H9 (cell line): ENCODE results near the gene SLC24A3. TPM values are rescaled to one million over a fixed set of nuclear protein-coding genes. Genes with fewer than 3 reads are reported as not detected.

Source experiments
- DNase-seq: peaks from one replicate; pipeline ENCODE4 v3.0.0-alpha.2; 2017
- H2AFZ ChIP-seq: one replicate; pipeline ENCODE4 v1.6.1; 2013; ENCODE audit warnings: mild to moderate bottlenecking, low read length, control low read depth, moderate library complexity
- H2AK5ac ChIP-seq: 2 replicates; pipeline ENCODE4 v1.6.1; 2013; ENCODE audit warnings: low read length, control low read depth, mixed read lengths; ENCODE audit not compliant: insufficient read length
- H2BK120ac ChIP-seq: one replicate; pipeline ENCODE4 v1.6.1; 2013; ENCODE audit warnings: low read depth, mild to moderate bottlenecking, low read length, control low read depth, inconsistent platforms; ENCODE audit not compliant: poor library complexity, severe bottlenecking
- H2BK12ac ChIP-seq: 2 replicates; pipeline ENCODE4 v1.6.1; 2013; ENCODE audit warnings: low read length, control low read depth, mixed read lengths, low read depth; ENCODE audit not compliant: insufficient read length
- H2BK15ac ChIP-seq: 2 replicates; pipeline ENCODE4 v1.6.1; 2013; ENCODE audit warnings: low read depth, low read length, control low read depth
- H2BK20ac ChIP-seq: one replicate; pipeline ENCODE4 v1.6.1; 2013; ENCODE audit warnings: low read depth, mild to moderate bottlenecking, low read length, control low read depth, inconsistent platforms; ENCODE audit not compliant: poor library complexity, severe bottlenecking
- H2BK5ac ChIP-seq: 2 replicates; pipeline ENCODE4 v1.6.1; 2013; ENCODE audit warnings: low read length, control low read depth, mixed read lengths; ENCODE audit not compliant: insufficient read length
- H3K14ac ChIP-seq: 2 replicates; pipeline ENCODE4 v1.6.1; 2013; ENCODE audit warnings: low read length, control low read depth; ENCODE audit not compliant: insufficient read depth
- H3K18ac ChIP-seq: 2 replicates; pipeline ENCODE4 v1.6.1; 2013; ENCODE audit warnings: low read depth, mild to moderate bottlenecking, mixed read lengths, low read length, control low read depth; ENCODE audit not compliant: insufficient read length
- H3K23ac ChIP-seq: 2 replicates; pipeline ENCODE4 v1.6.1; 2013; ENCODE audit warnings: low read length, control low read depth, mixed read lengths, low read depth; ENCODE audit not compliant: insufficient read length
- H3K23me2 ChIP-seq: 2 replicates; pipeline ENCODE4 v1.6.1; 2013; ENCODE audit warnings: low read depth, mild to moderate bottlenecking, mixed read lengths, low read length, control low read depth; ENCODE audit not compliant: insufficient read length, poor library complexity, severe bottlenecking
- H3K27ac ChIP-seq: 2 replicates; pipeline ENCODE4 v1.5.1; 2013; ENCODE audit warnings: low read length, control low read depth, mixed read lengths, low read depth; ENCODE audit not compliant: insufficient read length
- H3K27me3 ChIP-seq: 2 replicates; pipeline ENCODE4 v1.6.1; 2013; ENCODE audit warnings: low read length, control low read depth, inconsistent platforms; ENCODE audit not compliant: insufficient read depth
- H3K4ac ChIP-seq: 2 replicates; pipeline ENCODE4 v1.6.1; 2013; ENCODE audit warnings: low read depth, mild to moderate bottlenecking, control low read depth, inconsistent platforms, low read length, moderate library complexity
- H3K4me1 ChIP-seq: 2 replicates; pipeline ENCODE4 v1.6.1; 2013; ENCODE audit warnings: low read length, control low read depth, inconsistent platforms; ENCODE audit not compliant: insufficient read depth
- H3K4me2 ChIP-seq: 2 replicates; pipeline ENCODE4 v1.6.1; 2013; ENCODE audit warnings: low read length, control low read depth, mixed read lengths; ENCODE audit not compliant: insufficient read length, insufficient read depth
- H3K56ac ChIP-seq: 2 replicates; pipeline ENCODE4 v1.6.1; 2013; ENCODE audit warnings: low read depth, mild to moderate bottlenecking, mixed read lengths, low read length, control low read depth; ENCODE audit not compliant: insufficient read length
- H3K79me1 ChIP-seq: 2 replicates; pipeline ENCODE4 v1.6.1; 2013; ENCODE audit warnings: low read depth, mild to moderate bottlenecking, moderate library complexity, low read length, control low read depth, inconsistent platforms; ENCODE audit not compliant: insufficient read depth, poor library complexity, severe bottlenecking
- H3K79me2 ChIP-seq: 2 replicates; pipeline ENCODE4 v1.6.1; 2013; ENCODE audit warnings: low read length, control low read depth, inconsistent platforms; ENCODE audit not compliant: insufficient read depth
- H3K9ac ChIP-seq: 2 replicates; pipeline ENCODE4 v1.6.1; 2013; ENCODE audit warnings: low read length, control low read depth, mixed read lengths; ENCODE audit not compliant: insufficient read length; ENCODE audit errors: extremely low read depth
- H3K9me3 ChIP-seq: one replicate; pipeline ENCODE4 v1.6.1; 2013; ENCODE audit warnings: low read depth, low read length, inconsistent platforms; ENCODE audit not compliant: control insufficient read depth
- H3T11ph ChIP-seq: one replicate; pipeline ENCODE4 v1.6.1; 2013; ENCODE audit warnings: mild to moderate bottlenecking, low read length, control low read depth, inconsistent platforms
- H4K20me1 ChIP-seq: one replicate; pipeline ENCODE4 v1.6.1; 2013; ENCODE audit not compliant: control insufficient read depth, insufficient read length, insufficient read depth
- H4K5ac ChIP-seq: 2 replicates; pipeline ENCODE4 v1.6.1; 2013; ENCODE audit warnings: low read depth, mild to moderate bottlenecking, mixed read lengths, low read length, control low read depth; ENCODE audit not compliant: insufficient read length
- H4K8ac ChIP-seq: replicated peaks from 2 replicates; pipeline ENCODE4 v1.6.1; 2013; ENCODE audit warnings: low read length, control low read depth, mixed read lengths, low read depth; ENCODE audit not compliant: insufficient read length
- H4K91ac ChIP-seq: 2 replicates; pipeline ENCODE4 v1.6.1; 2013; ENCODE audit warnings: low read depth, mild to moderate bottlenecking, moderate library complexity, mixed read lengths, low read length, control low read depth; ENCODE audit not compliant: insufficient read length
- H3K27ac Mint-ChIP-seq, 3 experiments: 2 replicates in 2 of 3; 3 replicates in 1 of 3; pipeline ENCODE4 v1.8.0; 2020 to 2021; ENCODE audit warnings: mixed read lengths in 3 of 3, mild to moderate bottlenecking in 1 of 3, moderate library complexity in 1 of 3
- H3K27me3 Mint-ChIP-seq: 2 replicates; pipeline ENCODE4 v1.8.0; 2021; ENCODE audit warnings: low read depth, mild to moderate bottlenecking, moderate library complexity, mixed read lengths
- H3K36me3 Mint-ChIP-seq, 3 experiments: 2 replicates in 2 of 3; 3 replicates in 1 of 3; pipeline ENCODE4 v1.8.0; 2020 to 2021; ENCODE audit warnings: low read depth in 3 of 3, mixed read lengths in 3 of 3; ENCODE audit not compliant: insufficient read depth in 1 of 3
- H3K4me1 Mint-ChIP-seq, 2 experiments: 2 replicates each; pipeline ENCODE4 v1.8.0; 2020; ENCODE audit warnings: mixed read lengths in 2 of 2
- H3K4me3 Mint-ChIP-seq, 2 experiments: 2 replicates in 1 of 2; 3 replicates in 1 of 2; pipeline ENCODE4 v1.8.0; 2020 to 2021; ENCODE audit warnings: mild to moderate bottlenecking in 2 of 2, mixed read lengths in 2 of 2, moderate library complexity in 1 of 2
- H3K9me3 Mint-ChIP-seq, 2 experiments: 2 replicates in 1 of 2; 3 replicates in 1 of 2; pipeline ENCODE4 v1.8.0; 2020; ENCODE audit warnings: mild to moderate bottlenecking in 2 of 2, mixed read lengths in 2 of 2, moderate library complexity in 1 of 2
- CTCF ChIP-seq: fragments of 200-600 bp; sonication (generic); conservative IDR thresholded peaks from 3 replicates; pipeline ENCODE4 v1.8.0; 2021; ENCODE audit warnings: antibody characterized with exemption, mild to moderate bottlenecking
- WGBS: extraction: QIAGEN DNeasy Blood & Tissue Kit; methylation state at CpG from one replicate; pipeline ENCODE4 v1.1.7; 2013; ENCODE audit warnings: missing lambda C conversion rate, low lambda C conversion rate, mixed read lengths; ENCODE audit not compliant: insufficient read length; ENCODE audit errors: extremely low coverage; 5-methylcytosine and 5-hydroxymethylcytosine counted together
- total RNA-seq: library from RNA; stranded (reverse); gene quantifications from 2 replicates; pipeline ENCODE4 v1.2.1, GENCODE V29; 2021

Gene SLC24A3
- total RNA-seq, 1 experiment from 2014 or later, result 0.83 TPM

DNA sequence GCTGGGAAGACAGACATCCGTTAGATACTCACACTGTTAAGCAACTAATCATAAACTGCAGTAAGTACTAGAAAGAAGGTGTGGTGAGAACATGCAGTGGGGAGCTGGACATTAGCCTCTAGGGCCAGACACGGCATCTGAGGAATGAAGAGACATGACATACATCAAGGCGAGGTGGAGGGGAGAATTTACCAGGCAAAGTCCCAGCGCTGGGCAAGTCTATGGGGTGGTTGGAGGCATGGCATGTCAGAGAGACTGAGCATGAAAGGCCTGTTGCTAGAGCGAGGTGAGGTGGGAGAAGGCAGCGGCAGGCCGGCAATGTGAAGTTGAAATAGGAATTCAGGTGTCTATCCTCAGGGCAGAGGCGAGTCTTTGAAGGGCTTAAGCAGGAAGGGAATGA, 31.8 kb downstream of the SLC24A3 start:
- Histone ChIP-seq H3K4me1 (no peaks in the 10 kb centered on the region), H3K56ac (no peak overlapping the region), H3K27ac (no peak overlapping the region), H3T11ph (no peak overlapping the region), H3K14ac (no peak overlapping the region), H3K4me2 (no peak overlapping the region), H4K20me1 (no peaks in the 10 kb centered on the region), H3K4ac (no peak overlapping the region), H3K23ac (no peak overlapping the region), H3K23me2 (no peaks in the 10 kb centered on the region), H2AK5ac (no peak overlapping the region), H4K8ac (no peak overlapping the region), H4K91ac (no peak overlapping the region), H3K27me3 (no peaks in the 10 kb centered on the region), H3K9ac (no peak overlapping the region), H2BK15ac (no peak overlapping the region), H4K5ac (no peak overlapping the region), H2AFZ (no peak overlapping the region), H2BK5ac (no peak overlapping the region), H2BK12ac (no peak overlapping the region), H2BK120ac (no peak overlapping the region), H3K79me1 (no peaks in the 10 kb centered on the region), H2BK20ac (no peak overlapping the region), H3K18ac (no peak overlapping the region), H3K9me3 (no peaks in the 10 kb centered on the region), H3K79me2 (no peaks in the 10 kb centered on the region)
- H3K27me3 Mint-ChIP-seq, result no peaks in the 10 kb centered on the region
- TF ChIP-seq CTCF, result no peak
- peaks cover 0 to 8% of the 10 kb centered on the region in 2 experiments; a peak in 2 of 4 replicates for H3K4me1 Mint-ChIP-seq
- H3K9me3 Mint-ChIP-seq, result no peaks in the 10 kb centered on the region
- no CpG with 5 or more reads among the region's 8 CpGs for WGBS
- no peak overlapping the region for H3K4me3 Mint-ChIP-seq
- no peak overlapping the region; a peak in 1 of 7 replicates for H3K27ac Mint-ChIP-seq
- no peak for DNase-seq
- H3K36me3 Mint-ChIP-seq, result no peaks in the 10 kb centered on the region
